Activated B cell treated with CpG ODN at 0.5 μM for 24 hours (primary cell): Measurements from ENCODE around the gene PSMB9. TPM values are rescaled to one million over a fixed set of nuclear protein-coding genes. Genes with fewer than 3 reads are reported as not detected.

Experiments used
- ATAC-seq: fragments of 200-7000 bp; cut with Tn5 transposase; one replicate; pipeline ENCODE4 v1.10.0; 2021; ENCODE audit warnings: low read depth, mild to moderate bottlenecking, moderate library complexity
- CTCF ChIA-PET: fragments of 350-600 bp; sonication (Branson Sonifier 250); formaldehyde crosslinking; loops from one replicate; lab custom pipeline; 2021; ENCODE audit warnings: antibody characterized with exemption; lab: Charles Lee
- POLR2A ChIA-PET: fragments of 350-600 bp; sonication (Branson Sonifier 250); formaldehyde crosslinking; loops from one replicate; lab custom pipeline; 2021; ENCODE audit warnings: antibody characterized with exemption; lab: Charles Lee
- DNase-seq: peaks from one replicate; pipeline ENCODE4 v3.0.0; 2022
- H3K27ac Mint-ChIP-seq: one replicate; pipeline ENCODE4 v1.8.0; 2020; ENCODE audit warnings: mixed read lengths
- H3K27me3 Mint-ChIP-seq: one replicate; pipeline ENCODE4 v1.8.0; 2021; ENCODE audit warnings: mixed read lengths
- H3K36me3 Mint-ChIP-seq: one replicate; pipeline ENCODE4 v1.8.0; 2021; ENCODE audit warnings: low read depth, mixed read lengths
- H3K4me1 Mint-ChIP-seq: one replicate; pipeline ENCODE4 v1.8.0; 2021; ENCODE audit warnings: mixed read lengths
- H3K4me3 Mint-ChIP-seq: one replicate; pipeline ENCODE4 v1.8.0; 2020; ENCODE audit warnings: mild to moderate bottlenecking, mixed read lengths
- H3K9me3 Mint-ChIP-seq: one replicate; pipeline ENCODE4 v1.8.0; 2020; ENCODE audit warnings: mixed read lengths
- intact Hi-C: fragments of 100-400 bp; cut with micrococcal nuclease; formaldehyde crosslinking; loops from one replicate; pipeline ENCODE4 v1.15.1; 2024
- total RNA-seq: library from RNA; stranded (reverse); gene quantifications from 2 replicates; pipeline ENCODE4 v1.2.3, GENCODE V29; 2022
- TF ChIP-seq, protein P1 (sequence below): fragments of 200-600 bp; IDR thresholded peaks from one replicate; pipeline ENCODE4 v1.8.0; 2022; ENCODE audit warnings: antibody characterized with exemption, mild to moderate bottlenecking

Gene PSMB9
- total RNA-seq, 1 donor from 2014 or later: 198 TPM

- H3K27ac Mint-ChIP-seq: peak overlapping the region; percentile 99
- peaks cover 56% of the 10 kb centered on the region for H3K36me3 Mint-ChIP-seq
- POLR2A ChIA-PET: interaction anchor here (0.6 to 3.8 kb wide), 12 partner anchors 8 to 354 kb away, joined by 3 to 51 read pairs (median 3); partner anchors contain the start of genes PSMB9, TAP1 and TAP2
Measured at GRCh38 chr6:32815115-32815514, 38.9 kb upstream of the PSMB9 start.

GRCh38 chr6:32815996-32816395, 38.0 kb upstream of the PSMB9 start:
- ChIA-PET CTCF (interaction anchor here (0.8 kb wide), 1 partner anchor 19 kb away, joined by 3 read pairs; no protein-coding TSS in a partner anchor), POLR2A (interaction anchor here (0.6 to 3.8 kb wide), 5 partner anchors 8 to 156 kb away, joined by 3 to 51 read pairs (median 3); partner anchors contain the start of genes PSMB9, TAP1 and TAP2)
- H3K27me3 Mint-ChIP-seq: no peaks in the 10 kb centered on the region
- ATAC-seq (peak; percentile 68), DNase-seq (no peak)
- peaks cover 92% of the 10 kb centered on the region for H3K4me1 Mint-ChIP-seq
- intact Hi-C loops: loop anchor here (1.0 kb wide), 3 partner anchors 19 to 38 kb away; partner anchors contain the start of genes PSMB9 and TAP2
- TF ChIP-seq, protein P1, sequence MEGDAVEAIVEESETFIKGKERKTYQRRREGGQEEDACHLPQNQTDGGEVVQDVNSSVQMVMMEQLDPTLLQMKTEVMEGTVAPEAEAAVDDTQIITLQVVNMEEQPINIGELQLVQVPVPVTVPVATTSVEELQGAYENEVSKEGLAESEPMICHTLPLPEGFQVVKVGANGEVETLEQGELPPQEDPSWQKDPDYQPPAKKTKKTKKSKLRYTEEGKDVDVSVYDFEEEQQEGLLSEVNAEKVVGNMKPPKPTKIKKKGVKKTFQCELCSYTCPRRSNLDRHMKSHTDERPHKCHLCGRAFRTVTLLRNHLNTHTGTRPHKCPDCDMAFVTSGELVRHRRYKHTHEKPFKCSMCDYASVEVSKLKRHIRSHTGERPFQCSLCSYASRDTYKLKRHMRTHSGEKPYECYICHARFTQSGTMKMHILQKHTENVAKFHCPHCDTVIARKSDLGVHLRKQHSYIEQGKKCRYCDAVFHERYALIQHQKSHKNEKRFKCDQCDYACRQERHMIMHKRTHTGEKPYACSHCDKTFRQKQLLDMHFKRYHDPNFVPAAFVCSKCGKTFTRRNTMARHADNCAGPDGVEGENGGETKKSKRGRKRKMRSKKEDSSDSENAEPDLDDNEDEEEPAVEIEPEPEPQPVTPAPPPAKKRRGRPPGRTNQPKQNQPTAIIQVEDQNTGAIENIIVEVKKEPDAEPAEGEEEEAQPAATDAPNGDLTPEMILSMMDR: no peak
- peak overlapping the region; percentile 99 for H3K4me3 Mint-ChIP-seq
- H3K9me3 Mint-ChIP-seq: no peaks in the 10 kb centered on the region
- peaks cover 49% of the 10 kb centered on the region for H3K36me3 Mint-ChIP-seq
- peak overlapping the region; percentile 99 for H3K27ac Mint-ChIP-seq

More at GRCh38 chr6:32815115-32815514, 38.9 kb upstream of the PSMB9 start:
- peak overlapping the region; percentile 99 for H3K4me3 Mint-ChIP-seq
- intact Hi-C loops: loop anchor here (1.0 kb wide), 1 partner anchor 18 kb away; no protein-coding TSS in a partner anchor
- no peak for ATAC-seq
- peaks cover 89% of the 10 kb centered on the region for H3K4me1 Mint-ChIP-seq
- no peaks in the 10 kb centered on the region for H3K9me3 Mint-ChIP-seq
- TF ChIP-seq, protein P1: no peak
- DNase-seq: no peak
- CTCF ChIA-PET: interaction anchor here (0.9 to 2.2 kb wide), 3 partner anchors 18 to 38 kb away, joined by 3 to 6 read pairs (median 5); partner anchors contain the start of genes PSMB9, TAP1 and TAP2
- no peaks in the 10 kb centered on the region for H3K27me3 Mint-ChIP-seq

GRCh38 chr6:32816746-32817204, 37.2 kb upstream of the PSMB9 start, which contains the start of gene HLA-DOB:
Gene HLA-DOB (minus strand): TSS chr6:32817002. CDS start chr6:32816951, 51 bp downstream.
- TF ChIP-seq, protein P1: no peak
- POLR2A ChIA-PET: interaction anchor here (0.7 to 3.8 kb wide), 9 partner anchors 9 to 193 kb away, joined by 3 to 51 read pairs (median 4); partner anchors contain the start of genes BRD2, PSMB8, PSMB9 and TAP1
- peaks cover 45% of the 10 kb centered on the region for H3K36me3 Mint-ChIP-seq
- H3K4me1 Mint-ChIP-seq: peaks cover 96% of the 10 kb centered on the region
- intact Hi-C loops: loop anchor here (1.0 kb wide), 2 partner anchors 22 to 38 kb away; partner anchors contain the start of genes PSMB9 and TAP2
- peak within 1 kb of the TSS; percentile 99 for H3K4me3 Mint-ChIP-seq
- H3K9me3 Mint-ChIP-seq: no peaks in the 10 kb centered on the region
- DNase-seq (no peak), ATAC-seq (peak; percentile 73)
- CTCF ChIA-PET: interaction anchor here (0.6 to 1.0 kb wide), 3 partner anchors 22 to 52 kb away, joined by 3 to 9 read pairs (median 3); partner anchors contain the start of genes TAP1 and TAP2
- peak within 1 kb of the TSS; percentile 99 for H3K27ac Mint-ChIP-seq
- H3K27me3 Mint-ChIP-seq: no peaks in the 10 kb centered on the region

DNA sequence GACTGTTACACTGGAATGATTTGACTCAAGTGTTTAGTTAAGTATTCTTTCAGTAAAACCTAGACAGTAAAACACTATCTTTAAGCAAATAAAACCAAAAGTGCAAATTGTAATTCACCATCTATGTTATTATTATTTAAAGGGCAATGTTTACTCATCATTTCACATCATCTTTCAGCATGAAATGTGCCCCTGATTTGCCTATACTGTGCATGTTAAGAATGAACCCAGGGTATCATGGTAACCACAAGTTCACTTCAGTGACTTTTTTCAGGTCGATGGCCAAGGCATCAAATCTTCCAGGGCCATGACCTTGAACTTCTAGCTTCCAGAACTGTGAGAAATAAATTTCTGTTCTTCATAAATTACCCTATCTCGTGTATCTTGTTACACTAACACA, 35.1 kb upstream of the PSMB9 start:
- POLR2A ChIA-PET: interaction anchor here (0.6 to 4.3 kb wide), 5 partner anchors 19 to 378 kb away, joined by 3 to 29 read pairs (median 4); partner anchors contain the start of genes PSMB8, PSMB9, TAP1 and TAP2
- no peak for ATAC-seq
- Mint-ChIP-seq H3K27me3 (no peaks in the 10 kb centered on the region), H3K4me1 (peaks cover 80% of the 10 kb centered on the region), H3K4me3 (peak overlapping the region; percentile 5), H3K36me3 (peaks cover 25% of the 10 kb centered on the region), H3K27ac (peak overlapping the region; percentile 99), H3K9me3 (no peaks in the 10 kb centered on the region)
- CTCF ChIA-PET: interaction anchor here (3.6 to 6.0 kb wide), 2 partner anchors 20 to 49 kb away, joined by 18 to 20 read pairs; partner anchors contain the start of gene TAP2
- intact Hi-C loops: no loop called here
- no peak for DNase-seq
- TF ChIP-seq, protein P1: no peak
